Suprapubic skin (tissue), 4 donors: ENCODE results near the gene CHRNB4. TPM values are rescaled to one million over a fixed set of nuclear protein-coding genes. Genes with fewer than 3 reads are reported as not detected.

Experiments
- DNase-seq, 2 donors: peaks; one replicate each; pipeline ENCODE4 v3.0.0-alpha.2; 2019; ENCODE audit warnings: low spot score in 2 of 2
- H3K27ac ChIP-seq: fragments of 200-600 bp; sonication (generic); one replicate; pipeline ENCODE4 v1.5.1; 2019
- H3K27me3 ChIP-seq: fragments of 200-600 bp; sonication (generic); one replicate; pipeline ENCODE4 v1.5.1; 2019
- H3K36me3 ChIP-seq: fragments of 200-600 bp; sonication (generic); one replicate; pipeline ENCODE4 v1.5.1; 2019
- H3K4me1 ChIP-seq: fragments of 200-600 bp; sonication (generic); one replicate; pipeline ENCODE4 v1.5.1; 2019
- H3K4me3 ChIP-seq: fragments of 200-600 bp; sonication (generic); one replicate; pipeline ENCODE4 v1.5.1; 2019; ENCODE audit warnings: mild to moderate bottlenecking
- H3K9me3 ChIP-seq: fragments of 200-600 bp; sonication (generic); one replicate; pipeline ENCODE4 v1.5.1; 2019
- EP300 ChIP-seq: sonication (generic); formaldehyde crosslinking; IDR thresholded peaks from one replicate; pipeline ENCODE4 v1.6.1; 2017; ENCODE audit warnings: antibody characterized with exemption
- POLR2A ChIP-seq, 2 donors: fragments of 450-650 bp; IDR thresholded peaks; one replicate each; pipeline ENCODE4 v1.6.1; 2017; ENCODE audit warnings: antibody characterized with exemption in 2 of 2, mild to moderate bottlenecking in 2 of 2, moderate library complexity in 2 of 2
- POLR2AphosphoS5 ChIP-seq, 3 donors: sonication (generic); formaldehyde crosslinking; IDR thresholded peaks; one replicate each; pipeline ENCODE4 v1.6.1; 2017; ENCODE audit warnings: antibody characterized with exemption in 3 of 3
- WGBS: methylation state at CpG from one replicate; pipeline ENCODE4 v1.1.5; 2018; 5-methylcytosine and 5-hydroxymethylcytosine counted together
- total RNA-seq, 4 donors: library from RNA; depleted of rRNA; stranded (reverse); fragments of >200 nt; gene quantifications; one replicate each; pipeline ENCODE4 v1.1.0, GENCODE V29; 2016
- TF ChIP-seq, protein P1 (sequence below), 2 donors: fragments of 200-600 bp in 1 of 2; fragments of 450-650 bp in 1 of 2; sonication (generic) in 1 of 2; IDR thresholded peaks; one replicate each; pipeline ENCODE4 v1.5.1; 2016 to 2019; ENCODE audit warnings: antibody characterized with exemption in 2 of 2, mild to moderate bottlenecking in 1 of 2, moderate library complexity in 1 of 2

CHRNB4 gene
- total RNA-seq, 4 donors from 2014 or later = 0.47 TPM; not detected in 3

DNA sequence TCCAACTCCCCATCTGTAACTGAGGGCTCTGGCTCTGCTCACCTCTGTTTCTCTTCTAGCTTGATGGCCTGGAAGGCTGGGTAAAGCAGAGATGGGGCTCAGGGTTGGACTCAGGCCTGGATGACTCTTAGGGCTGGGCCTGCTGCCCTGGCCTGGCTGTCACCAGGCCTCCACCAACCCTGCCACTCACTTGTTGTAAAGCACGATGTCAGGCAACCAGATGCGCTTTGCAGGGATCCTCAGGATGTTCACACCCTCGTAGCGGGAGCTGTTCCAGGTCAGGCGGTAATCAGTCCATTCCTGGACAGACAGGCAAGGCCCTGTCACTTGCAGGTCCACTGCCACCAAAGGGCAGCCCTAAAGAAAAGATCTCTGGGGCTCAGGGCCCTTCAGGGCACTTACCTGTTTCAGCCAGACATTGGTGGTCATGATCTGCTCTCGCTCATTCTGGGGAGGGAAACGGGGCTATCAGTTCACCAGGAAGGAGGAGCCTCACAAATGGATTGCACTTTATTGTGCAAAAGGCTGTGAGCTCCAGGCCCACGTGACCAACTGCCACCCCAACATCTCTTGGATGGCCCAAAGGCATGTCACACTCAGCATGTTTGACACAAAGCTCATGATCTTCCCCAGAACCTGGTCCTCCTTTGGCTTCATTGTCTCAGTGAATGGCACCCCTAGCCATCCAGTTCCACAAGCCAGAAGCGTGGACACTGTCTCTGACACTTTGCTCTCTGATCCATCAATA lies 9.9 kb downstream of the CHRNB4 start:
- TF ChIP-seq POLR2AphosphoS5 (IDR thresholded peaks at IDR 0.05) (no peak), EP300 (no peak), POLR2A (IDR thresholded peaks at IDR 0.05) (no peak)
- TF ChIP-seq, protein P1, sequence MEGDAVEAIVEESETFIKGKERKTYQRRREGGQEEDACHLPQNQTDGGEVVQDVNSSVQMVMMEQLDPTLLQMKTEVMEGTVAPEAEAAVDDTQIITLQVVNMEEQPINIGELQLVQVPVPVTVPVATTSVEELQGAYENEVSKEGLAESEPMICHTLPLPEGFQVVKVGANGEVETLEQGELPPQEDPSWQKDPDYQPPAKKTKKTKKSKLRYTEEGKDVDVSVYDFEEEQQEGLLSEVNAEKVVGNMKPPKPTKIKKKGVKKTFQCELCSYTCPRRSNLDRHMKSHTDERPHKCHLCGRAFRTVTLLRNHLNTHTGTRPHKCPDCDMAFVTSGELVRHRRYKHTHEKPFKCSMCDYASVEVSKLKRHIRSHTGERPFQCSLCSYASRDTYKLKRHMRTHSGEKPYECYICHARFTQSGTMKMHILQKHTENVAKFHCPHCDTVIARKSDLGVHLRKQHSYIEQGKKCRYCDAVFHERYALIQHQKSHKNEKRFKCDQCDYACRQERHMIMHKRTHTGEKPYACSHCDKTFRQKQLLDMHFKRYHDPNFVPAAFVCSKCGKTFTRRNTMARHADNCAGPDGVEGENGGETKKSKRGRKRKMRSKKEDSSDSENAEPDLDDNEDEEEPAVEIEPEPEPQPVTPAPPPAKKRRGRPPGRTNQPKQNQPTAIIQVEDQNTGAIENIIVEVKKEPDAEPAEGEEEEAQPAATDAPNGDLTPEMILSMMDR (IDR thresholded peaks at IDR 0.05) = no peak
- H3K4me3 ChIP-seq = no peak overlapping the region
- peaks cover 22% of the 10 kb centered on the region for H3K27me3 ChIP-seq
- WGBS = 96% methylated on average over 1 of the region's 9 CpGs
- DNase-seq = peak in 1 of 2 donors; percentile 56
- peaks cover 10% of the 10 kb centered on the region for H3K4me1 ChIP-seq
- no peak overlapping the region for H3K27ac ChIP-seq
- no peaks in the 10 kb centered on the region for H3K36me3 ChIP-seq
- peaks cover 6% of the 10 kb centered on the region for H3K9me3 ChIP-seq

DNA sequence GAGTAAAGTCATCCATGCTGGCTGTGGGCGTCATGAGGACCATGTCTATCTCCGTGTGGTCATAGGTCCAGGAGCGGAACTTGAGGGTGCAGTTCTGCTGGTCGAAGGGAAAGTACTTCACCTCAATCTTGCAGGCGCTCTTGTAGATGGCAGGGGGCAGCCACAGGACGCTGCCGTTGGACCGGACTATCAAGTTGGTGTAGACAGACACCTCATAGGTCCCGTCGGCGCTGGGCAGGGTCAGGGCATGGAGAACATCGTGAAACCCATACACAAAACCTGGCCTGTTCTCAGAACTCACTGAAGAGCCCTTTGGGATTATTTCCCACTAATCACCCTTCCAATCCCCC lies 11.3 kb downstream of the CHRNB4 start:
- Histone ChIP-seq H3K27me3 (peaks cover 26% of the 10 kb centered on the region), H3K4me3 (no peak overlapping the region), H3K36me3 (no peaks in the 10 kb centered on the region), H3K27ac (no peak overlapping the region), H3K9me3 (peaks cover 6% of the 10 kb centered on the region), H3K4me1 (peaks cover 10% of the 10 kb centered on the region)
- TF ChIP-seq POLR2AphosphoS5 (IDR thresholded peaks at IDR 0.05) = no peak
- TF ChIP-seq, protein P1 (IDR thresholded peaks at IDR 0.05) = no peak
- no peak for TF ChIP-seq EP300
- TF ChIP-seq POLR2A (IDR thresholded peaks at IDR 0.05) = no peak
- DNase-seq = no peak
- WGBS = 92% methylated on average over 8 of the region's 12 CpGs

DNA sequence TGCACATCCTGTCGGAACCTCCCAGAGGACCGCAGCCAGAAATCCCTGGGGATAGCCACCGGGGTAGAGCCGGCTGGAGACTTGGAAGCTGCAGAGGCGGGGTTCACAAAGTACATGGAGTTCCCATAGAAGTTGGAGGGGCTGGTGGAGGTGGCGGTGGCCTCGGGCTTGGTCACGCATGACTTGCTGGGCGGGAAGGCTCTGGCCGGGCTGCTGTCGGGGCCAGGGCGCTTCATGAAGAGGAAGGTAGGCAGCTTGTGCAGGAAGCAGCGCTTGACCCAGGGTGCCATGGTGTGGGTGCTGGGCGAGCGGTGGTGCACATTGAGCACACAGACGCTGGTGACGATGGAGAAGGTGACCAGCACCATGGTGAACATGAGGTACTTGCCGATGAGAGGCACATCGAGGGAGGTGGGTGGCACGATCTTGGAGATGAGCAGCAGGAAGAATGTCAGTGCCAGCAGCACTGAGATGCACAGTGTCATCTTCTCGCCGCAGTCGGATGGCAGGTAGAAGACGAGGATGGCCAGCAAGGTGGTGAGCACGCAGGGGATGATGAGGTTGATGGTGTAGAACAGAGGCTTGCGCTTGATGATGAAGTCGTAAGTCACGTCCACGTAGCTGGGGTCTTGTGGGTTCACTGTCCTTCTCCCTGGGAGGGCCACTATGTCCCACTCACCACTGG lies 11.8 kb downstream of the CHRNB4 start:
- Histone ChIP-seq H3K4me3 (no peak overlapping the region), H3K4me1 (peaks cover 10% of the 10 kb centered on the region), H3K27me3 (peaks cover 29% of the 10 kb centered on the region), H3K9me3 (peaks cover 6% of the 10 kb centered on the region), H3K36me3 (no peaks in the 10 kb centered on the region), H3K27ac (no peak overlapping the region)
- DNase-seq = peak in 1 of 2 donors; percentile 67
- 76% methylated on average over 29 of the region's 29 CpGs for WGBS
- TF ChIP-seq EP300 = no peak
- no peak for TF ChIP-seq POLR2AphosphoS5 (IDR thresholded peaks at IDR 0.05)
- TF ChIP-seq POLR2A (IDR thresholded peaks at IDR 0.05) = no peak

- Histone ChIP-seq H3K9me3 (no peaks in the 10 kb centered on the region), H3K36me3 (no peaks in the 10 kb centered on the region), H3K27me3 (peaks cover 32% of the 10 kb centered on the region), H3K4me1 (peaks cover 10% of the 10 kb centered on the region), H3K27ac (no peak overlapping the region), H3K4me3 (no peak overlapping the region)
- 49% methylated on average over 6 of the region's 6 CpGs for WGBS
- TF ChIP-seq, protein P1 (IDR thresholded peaks at IDR 0.05) = no peak
- no peak for TF ChIP-seq POLR2AphosphoS5 (IDR thresholded peaks at IDR 0.05)
- TF ChIP-seq POLR2A (IDR thresholded peaks at IDR 0.05) = no peak
- no peak for TF ChIP-seq EP300
- DNase-seq = peak in 1 of 2 donors; percentile 32
Observed at GRCh38 chr15:78628227-78628626, 12.8 kb downstream of the CHRNB4 start.

DNA sequence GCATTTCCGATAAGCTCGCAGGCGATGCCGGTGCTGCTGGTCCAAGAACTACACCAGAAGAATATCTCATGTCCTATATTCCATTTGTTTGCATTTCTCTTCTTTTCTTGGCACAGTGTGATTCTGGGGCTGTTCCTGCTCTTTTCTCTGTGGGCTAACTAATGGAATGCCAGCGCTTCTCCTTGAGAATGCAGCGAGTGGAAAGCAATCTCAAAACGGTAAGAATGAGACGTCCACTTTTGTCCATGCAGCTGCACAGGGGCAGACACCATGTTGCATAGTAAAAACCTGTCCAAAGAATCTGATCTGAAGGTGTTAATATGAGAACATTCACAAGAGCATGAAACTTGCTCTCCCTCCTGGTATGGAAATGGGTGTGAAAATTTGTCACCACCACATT lies 13.7 kb downstream of the CHRNB4 start:
- no peaks in the 10 kb centered on the region for H3K36me3 ChIP-seq
- no peak overlapping the region for H3K4me3 ChIP-seq
- H3K27ac ChIP-seq = no peak overlapping the region
- peaks cover 38% of the 10 kb centered on the region for H3K27me3 ChIP-seq
- peak in 1 of 2 donors; percentile 18 for DNase-seq
- TF ChIP-seq, protein P1 (IDR thresholded peaks at IDR 0.05) = no peak
- no peak for TF ChIP-seq EP300
- TF ChIP-seq POLR2A (IDR thresholded peaks at IDR 0.05) = no peak
- no peak for TF ChIP-seq POLR2AphosphoS5 (IDR thresholded peaks at IDR 0.05)
- WGBS = 85% methylated on average over 8 of the region's 8 CpGs
- H3K4me1 ChIP-seq = peaks cover 10% of the 10 kb centered on the region
- no peaks in the 10 kb centered on the region for H3K9me3 ChIP-seq
